ENCODE results near the gene ZAP70. TPM values are rescaled to one million over a fixed set of nuclear protein-coding genes. Genes with fewer than 3 reads are reported as not detected.

ZAP70 gene
- total RNA-seq, 1 experiment from 2014 or later, result 0.47 TPM

GRCh38 chr2:97715951-97716694 lies 2.7 kb downstream of the ZAP70 start:
- no peak for DNase-seq (ENCODE audit: low read depth)

GRCh38 chr2:97716695-97717612 lies 3.6 kb downstream of the ZAP70 start:
- DNase-seq (ENCODE audit: low read depth), result no peak

GRCh38 chr2:97717613-97717995 lies 4.2 kb downstream of the ZAP70 start:
- no peak for DNase-seq (ENCODE audit: low read depth)

GRCh38 chr2:97718051-97718882 lies 4.9 kb downstream of the ZAP70 start:
- no peak for DNase-seq (ENCODE audit: low read depth)

GRCh38 chr2:97718942-97719341 lies 5.6 kb downstream of the ZAP70 start:
- DNase-seq (ENCODE audit: low read depth), result no peak

- DNase-seq (ENCODE audit: low read depth), result no peak
These were observed 6.2 kb downstream of the ZAP70 start for GRCh38 chr2:97719362-97720155.

GRCh38 chr2:97720746-97721145 lies 7.4 kb downstream of the ZAP70 start:
- no peak for DNase-seq (ENCODE audit: low read depth)

GRCh38 chr2:97722227-97722626 lies 8.9 kb downstream of the ZAP70 start:
- no peak for DNase-seq (ENCODE audit: low read depth)

GRCh38 chr2:97723156-97724072 lies 10.0 kb downstream of the ZAP70 start:
- no peak for DNase-seq (ENCODE audit: low read depth)

GRCh38 chr2:97724073-97724410 lies 10.7 kb downstream of the ZAP70 start:
- DNase-seq (ENCODE audit: low read depth), result no peak

GRCh38 chr2:97724501-97724900 lies 11.1 kb downstream of the ZAP70 start:
- DNase-seq (ENCODE audit: low read depth), result no peak

- DNase-seq (ENCODE audit: low read depth), result no peak
These were observed 11.7 kb downstream of the ZAP70 start for GRCh38 chr2:97724946-97725688.

GRCh38 chr2:97726261-97727064 lies 13.1 kb downstream of the ZAP70 start:
- DNase-seq (ENCODE audit: low read depth), result no peak

- no peak for DNase-seq (ENCODE audit: low read depth)
These were observed 13.9 kb downstream of the ZAP70 start for GRCh38 chr2:97727296-97727695.

GRCh38 chr2:97728091-97728731 lies 14.8 kb downstream of the ZAP70 start:
- DNase-seq (ENCODE audit: low read depth), result peak; percentile 38

GRCh38 chr2:97730245-97730644 lies 16.9 kb downstream of the ZAP70 start:
- peak; percentile 76 for DNase-seq (ENCODE audit: low read depth)

- no peak for DNase-seq (ENCODE audit: low read depth)
These were observed 18.1 kb downstream of the ZAP70 start for GRCh38 chr2:97731274-97732020.
